Measurements from ENCODE around the gene ADAMTS15. TPM values are rescaled to one million over a fixed set of nuclear protein-coding genes. Genes with fewer than 3 reads are reported as not detected.

Gene ADAMTS15
- total RNA-seq, 2 donors from 2014 or later: 0.59 to 1.5 TPM

GRCh38 chr11:130516554-130517505 lies 68.4 kb downstream of the ADAMTS15 start:
- 92% methylated on average over 10 of the region's 10 CpGs for WGBS
- no peaks in the 10 kb centered on the region for H3K27me3 ChIP-seq (replicated peaks; ENCODE audit: insufficient read depth)
- TF ChIP-seq POLR2AphosphoS5 (IDR thresholded peaks at IDR 0.05) (no peak), CTCF (IDR thresholded peaks at IDR 0.05) (no peak), POLR2A (IDR thresholded peaks at IDR 0.05) (no peak)
- no peaks in the 10 kb centered on the region for H3K36me3 ChIP-seq
- H3K27ac ChIP-seq: no peak overlapping the region
- intact Hi-C loops (cut with DNase I): loop anchor here (5.0 kb wide), 1 partner anchor 90 kb away; no protein-coding TSS in a partner anchor
- no peak for DNase-seq (ENCODE audit: low spot score)
- no peaks in the 10 kb centered on the region for H3K4me1 ChIP-seq (replicated peaks)
- H3K4me3 ChIP-seq: no peak overlapping the region
- H3K9me3 ChIP-seq: no peaks in the 10 kb centered on the region

GRCh38 chr11:130518164-130518680 lies 69.8 kb downstream of the ADAMTS15 start:
- Histone ChIP-seq H3K27ac (no peak overlapping the region), H3K4me1 (replicated peaks) (no peaks in the 10 kb centered on the region), H3K27me3 (replicated peaks; ENCODE audit: insufficient read depth) (no peaks in the 10 kb centered on the region), H3K9me3 (no peaks in the 10 kb centered on the region), H3K4me3 (no peak overlapping the region), H3K36me3 (no peaks in the 10 kb centered on the region)
- TF ChIP-seq POLR2A (IDR thresholded peaks at IDR 0.05) (no peak), CTCF (IDR thresholded peaks at IDR 0.05) (no peak), POLR2AphosphoS5 (IDR thresholded peaks at IDR 0.05) (no peak)
- WGBS: 83% methylated on average over 4 of the region's 4 CpGs
- DNase-seq (ENCODE audit: low spot score): no peak
- intact Hi-C loops (cut with DNase I): loop anchor here (5.0 kb wide), 1 partner anchor 89 kb away; no protein-coding TSS in a partner anchor

GRCh38 chr11:130519128-130519932 lies 70.9 kb downstream of the ADAMTS15 start:
- H3K4me3 ChIP-seq: no peak overlapping the region
- no peaks in the 10 kb centered on the region for H3K4me1 ChIP-seq (replicated peaks)
- intact Hi-C loops (cut with DNase I): loop anchor here (5.0 kb wide), 1 partner anchor 88 kb away; no protein-coding TSS in a partner anchor
- 71% methylated on average over 11 of the region's 11 CpGs for WGBS
- DNase-seq (ENCODE audit: low spot score): no peak
- TF ChIP-seq CTCF (IDR thresholded peaks at IDR 0.05) (no peak), POLR2A (IDR thresholded peaks at IDR 0.05) (no peak), POLR2AphosphoS5 (IDR thresholded peaks at IDR 0.05) (no peak)
- H3K36me3 ChIP-seq: no peaks in the 10 kb centered on the region
- no peak overlapping the region for H3K27ac ChIP-seq
- H3K27me3 ChIP-seq (replicated peaks; ENCODE audit: insufficient read depth): no peaks in the 10 kb centered on the region
- H3K9me3 ChIP-seq: no peaks in the 10 kb centered on the region

- H3K9me3 ChIP-seq: no peaks in the 10 kb centered on the region
- WGBS: 80% methylated on average over 7 of the region's 7 CpGs
- no peak for DNase-seq (ENCODE audit: low spot score)
Observed at GRCh38 chr11:130520271-130520671, 71.8 kb downstream of the ADAMTS15 start.

More at GRCh38 chr11:130520271-130520671, 71.8 kb downstream of the ADAMTS15 start:
- TF ChIP-seq POLR2AphosphoS5 (IDR thresholded peaks at IDR 0.05): no peak
- TF ChIP-seq POLR2A (IDR thresholded peaks at IDR 0.05): no peak
- TF ChIP-seq CTCF (IDR thresholded peaks at IDR 0.05): no peak
- Histone ChIP-seq H3K27ac (no peak overlapping the region), H3K4me1 (replicated peaks) (no peaks in the 10 kb centered on the region), H3K36me3 (no peaks in the 10 kb centered on the region), H3K27me3 (replicated peaks; ENCODE audit: insufficient read depth) (no peaks in the 10 kb centered on the region), H3K4me3 (no peak overlapping the region)
- intact Hi-C loops (cut with DNase I): loop anchor here (5.0 kb wide), 1 partner anchor 43 kb away; no protein-coding TSS in a partner anchor
